GM12865 (cell line): ENCODE results near the gene ARHGEF1.
A peak's percentile ranks its signal among the peaks of the same experiment; 100 is the strongest.

ENCODE experiments used
- DNase-seq: peaks from one replicate; pipeline ENCODE4 v3.0.0; 2010; ENCODE audit warnings: low read depth
- H3K4me3 ChIP-seq: 2 replicates; pipeline ENCODE4 v1.5.1; 2011; ENCODE audit warnings: mild to moderate bottlenecking, low read depth, low read length, control low read depth
- CTCF ChIP-seq: IDR thresholded peaks from 2 replicates; pipeline ENCODE4 v1.5.1; 2011; ENCODE audit warnings: low read length, control low read depth, low read depth, inconsistent platforms; ENCODE audit not compliant: insufficient read depth; ENCODE audit errors: missing control alignments

Gene ARHGEF1

GRCh38 chr19:41861846-41862245, 21.1 kb upstream of the ARHGEF1 start:
- no peak for TF ChIP-seq CTCF
- peak overlapping the region; percentile 99 for H3K4me3 ChIP-seq

GRCh38 chr19:41862445-41862986, 20.5 kb upstream of the ARHGEF1 start:
- H3K4me3 ChIP-seq: peak overlapping the region; percentile 99
- peak; percentile 32 for DNase-seq
- TF ChIP-seq CTCF: no peak

More at GRCh38 chr19:41861846-41862245, 21.1 kb upstream of the ARHGEF1 start:
- no peak for DNase-seq

- peak; percentile 9 for DNase-seq
- TF ChIP-seq CTCF: no peak
- H3K4me3 ChIP-seq: peak overlapping the region; percentile 99
These were observed 19.6 kb upstream of the ARHGEF1 start for GRCh38 chr19:41863209-41863931.

GRCh38 chr19:41864374-41864773, 18.6 kb upstream of the ARHGEF1 start:
- no peak for DNase-seq
- H3K4me3 ChIP-seq: peak overlapping the region; percentile 8; the same call in 1 of the 2 replicates
- no peak for TF ChIP-seq CTCF

- DNase-seq: no peak
- no peak for TF ChIP-seq CTCF
- no peak overlapping the region for H3K4me3 ChIP-seq
These were observed 16.7 kb upstream of the ARHGEF1 start for GRCh38 chr19:41866284-41866683.

- no peak overlapping the region for H3K4me3 ChIP-seq
- no peak for TF ChIP-seq CTCF
- DNase-seq: no peak
These were observed 14.6 kb upstream of the ARHGEF1 start for GRCh38 chr19:41868120-41868988.
